ENCODE data around the gene HUWE1.

HUWE1 gene

GRCh38 chrX:53685711-53686110 lies 808 bp downstream of the HUWE1 start:
- DNase-seq: no peak

- no peak for DNase-seq
Measured at GRCh38 chrX:53684415-53685192, 1.9 kb downstream of the HUWE1 start.

- peak; percentile 86 to 88 for DNase-seq
Measured at GRCh38 chrX:53683556-53684414, 2.7 kb downstream of the HUWE1 start.

- DNase-seq: peak in 1 of 2 donors; percentile 39
Measured at GRCh38 chrX:53682885-53683555, 3.5 kb downstream of the HUWE1 start.

- DNase-seq: no peak
Measured at GRCh38 chrX:53681661-53682060, 4.9 kb downstream of the HUWE1 start.

- DNase-seq: no peak
Measured at GRCh38 chrX:53678667-53679066, 7.9 kb downstream of the HUWE1 start.

GRCh38 chrX:53677286-53677685 lies 9.2 kb downstream of the HUWE1 start:
- DNase-seq: no peak

- no peak for DNase-seq
Measured at GRCh38 chrX:53674581-53674980, 11.9 kb downstream of the HUWE1 start.

GRCh38 chrX:53669258-53669657 lies 17.3 kb downstream of the HUWE1 start:
- DNase-seq: no peak

- DNase-seq: no peak
Measured at GRCh38 chrX:53666171-53666570, 20.3 kb downstream of the HUWE1 start.

- DNase-seq: no peak
Measured at GRCh38 chrX:53660004-53660403, 26.5 kb downstream of the HUWE1 start.

GRCh38 chrX:53659039-53659438 lies 27.5 kb downstream of the HUWE1 start:
- DNase-seq: no peak

GRCh38 chrX:53656845-53657244 lies 29.7 kb downstream of the HUWE1 start:
- DNase-seq: no peak

- no peak for DNase-seq
Measured at GRCh38 chrX:53654376-53654775, 32.1 kb downstream of the HUWE1 start.

GRCh38 chrX:53644751-53645150 lies 41.8 kb downstream of the HUWE1 start:
- DNase-seq: no peak

- no peak for DNase-seq
Measured at GRCh38 chrX:53642337-53642736, 44.2 kb downstream of the HUWE1 start.

- no peak for DNase-seq
Measured at GRCh38 chrX:53639257-53639656, 47.3 kb downstream of the HUWE1 start.

- DNase-seq: no peak
Measured at GRCh38 chrX:53637479-53637878, 49.0 kb downstream of the HUWE1 start.

GRCh38 chrX:53631156-53631555 lies 55.4 kb downstream of the HUWE1 start:
- no peak for DNase-seq

- no peak for DNase-seq
Measured at GRCh38 chrX:53630261-53630660, 56.3 kb downstream of the HUWE1 start.

GRCh38 chrX:53622431-53622830 lies 64.1 kb downstream of the HUWE1 start:
- no peak for DNase-seq

GRCh38 chrX:53621418-53621986 lies 65.0 kb downstream of the HUWE1 start:
- no peak for DNase-seq

- DNase-seq: no peak
Measured at GRCh38 chrX:53616946-53617345, 69.6 kb downstream of the HUWE1 start.
